SK-N-SH treated with all-trans-retinoic acid at 6 μM for 48 hours (cell line): Measurements from ENCODE around the gene PEAR1.

Experiments
- ATAC-seq: fragments of 200-7000 bp; cut with Tn5 transposase; 3 replicates; pipeline ENCODE4 v1.9.1; 2020; ENCODE audit warnings: mild to moderate bottlenecking, moderate library complexity
- ARNTL ChIP-seq: fragments of 450-650 bp; formaldehyde crosslinking; IDR thresholded peaks from 2 replicates; pipeline ENCODE4 v1.5.0; 2020; ENCODE audit warnings: low read depth, mild to moderate bottlenecking, moderate library complexity, borderline replicate concordance
- BACH2 ChIP-seq: fragments of 250-450 bp; sonication (Bioruptor Pico); IDR thresholded peaks from 2 replicates; pipeline ENCODE4 v1.9.0; 2021; ENCODE audit warnings: mild to moderate bottlenecking, borderline replicate concordance
- CSDC2 ChIP-seq: fragments of 250-450 bp; sonication (Bioruptor Pico); IDR thresholded peaks from 2 replicates; pipeline ENCODE4 v1.5.0; 2020; ENCODE audit warnings: mild to moderate bottlenecking, moderate library complexity
- CSRNP3 ChIP-seq: fragments of 250-450 bp; sonication (Bioruptor Pico); IDR thresholded peaks from 2 replicates; pipeline ENCODE4 v1.5.1; 2021; ENCODE audit warnings: mild to moderate bottlenecking, moderate library complexity
- ESRRG ChIP-seq: fragments of 250-450 bp; sonication (Bioruptor Pico); IDR thresholded peaks from 2 replicates; pipeline ENCODE4 v1.6.1; 2021; ENCODE audit warnings: mild to moderate bottlenecking
- GLIS3 ChIP-seq: fragments of 250-450 bp; sonication (Bioruptor Pico); IDR thresholded peaks from 2 replicates; pipeline ENCODE4 v1.5.0; 2020; ENCODE audit warnings: mild to moderate bottlenecking, moderate library complexity
- ISL1 ChIP-seq: fragments of 250-450 bp; sonication (Bioruptor Pico); IDR thresholded peaks from 2 replicates; pipeline ENCODE4 v2.1.2; 2022; ENCODE audit warnings: mild to moderate bottlenecking, moderate library complexity
- OSR1 ChIP-seq: fragments of 250-450 bp; sonication (Bioruptor Pico); IDR thresholded peaks from 2 replicates; pipeline ENCODE4 v1.8.0; 2022; ENCODE audit warnings: moderate library complexity, mild to moderate bottlenecking, inconsistent platforms
- PATZ1 ChIP-seq: fragments of 250-450 bp; sonication (Bioruptor Pico); IDR thresholded peaks from 2 replicates; pipeline ENCODE4 v1.8.0; 2020; ENCODE audit warnings: mild to moderate bottlenecking, moderate library complexity, borderline replicate concordance
- PPARA ChIP-seq: fragments of 250-450 bp; sonication (Bioruptor Pico); IDR thresholded peaks from 2 replicates; pipeline ENCODE4 v1.5.0; 2020; ENCODE audit warnings: mild to moderate bottlenecking, borderline replicate concordance
- RARB ChIP-seq: fragments of 250-450 bp; sonication (Bioruptor Pico); IDR thresholded peaks from 2 replicates; pipeline ENCODE4 v1.8.0; 2021; ENCODE audit warnings: mild to moderate bottlenecking, moderate library complexity
- SNAI2 ChIP-seq: fragments of 250-450 bp; sonication (Bioruptor Pico); IDR thresholded peaks from 2 replicates; pipeline ENCODE4 v1.5.0; 2020; ENCODE audit warnings: mild to moderate bottlenecking, moderate library complexity
- TCF4 ChIP-seq: fragments of 250-450 bp; sonication (Bioruptor Pico); IDR thresholded peaks from 2 replicates; pipeline ENCODE4 v1.8.0; 2021; ENCODE audit warnings: mild to moderate bottlenecking, moderate library complexity, borderline replicate concordance
- TOX ChIP-seq: fragments of 250-450 bp; sonication (Bioruptor Pico); IDR thresholded peaks from 2 replicates; pipeline ENCODE4 v1.8.0; 2021; ENCODE audit warnings: mild to moderate bottlenecking, moderate library complexity, borderline replicate concordance
- TSHZ2 ChIP-seq: fragments of 250-450 bp; sonication (Bioruptor Pico); IDR thresholded peaks from 2 replicates; pipeline ENCODE4 v1.5.0; 2020; ENCODE audit warnings: mild to moderate bottlenecking, moderate library complexity
- ZC3H10 ChIP-seq: fragments of 250-450 bp; sonication (Bioruptor Pico); IDR thresholded peaks from 2 replicates; pipeline ENCODE4 v1.5.1; 2021; ENCODE audit warnings: mild to moderate bottlenecking, moderate library complexity
- ZFP3 ChIP-seq: fragments of 250-450 bp; sonication (Bioruptor Pico); IDR thresholded peaks from 2 replicates; pipeline ENCODE4 v1.5.0; 2020; ENCODE audit warnings: mild to moderate bottlenecking, moderate library complexity
- ZFP30 ChIP-seq: fragments of 450-650 bp; formaldehyde crosslinking; IDR thresholded peaks from 2 replicates; pipeline ENCODE4 v1.5.0; 2022; ENCODE audit warnings: mild to moderate bottlenecking, moderate library complexity
- ZNF565 ChIP-seq: fragments of 450-650 bp; formaldehyde crosslinking; conservative IDR thresholded peaks from 2 replicates; pipeline ENCODE4 v1.5.0; 2020; ENCODE audit warnings: low read depth, mild to moderate bottlenecking, moderate library complexity
- ZNF8 ChIP-seq: fragments of 450-650 bp; formaldehyde crosslinking; IDR thresholded peaks from 2 replicates; pipeline ENCODE4 v1.5.0; 2020; ENCODE audit warnings: mild to moderate bottlenecking, moderate library complexity
- TF ChIP-seq, protein P1 (sequence below): fragments of 250-450 bp; sonication (Bioruptor Pico); IDR thresholded peaks from 2 replicates; pipeline ENCODE4 v1.5.1; 2020; ENCODE audit warnings: low read depth, mild to moderate bottlenecking, moderate library complexity
- TF ChIP-seq, protein P2 (sequence below): fragments of 250-450 bp; sonication (Bioruptor Pico); IDR thresholded peaks from 2 replicates; pipeline ENCODE4 v1.8.0; 2021; ENCODE audit warnings: low read depth, mild to moderate bottlenecking, moderate library complexity, borderline replicate concordance

Gene PEAR1

GRCh38 chr1:156892190-156893047 is 1.1 kb upstream of the PEAR1 start:
- no peak for TF ChIP-seq OSR1
- TF ChIP-seq GLIS3 (CRISPR knock-in tag): no peak
- TF ChIP-seq BACH2: no peak
- TF ChIP-seq ZFP30 (CRISPR knock-in tag): no peak
- TF ChIP-seq PPARA (CRISPR knock-in tag): no peak
- TF ChIP-seq TSHZ2 (CRISPR knock-in tag): no peak
- TF ChIP-seq CSRNP3 (CRISPR knock-in tag): no peak
- no peak for TF ChIP-seq CSDC2
- no peak for TF ChIP-seq TCF4 (CRISPR knock-in tag)
- no peak for TF ChIP-seq ARNTL (CRISPR knock-in tag)
- no peak for TF ChIP-seq RARB (CRISPR knock-in tag)
- no peak for TF ChIP-seq ZFP3 (CRISPR knock-in tag)
- TF ChIP-seq ZNF565 (CRISPR knock-in tag): no peak
- no peak for TF ChIP-seq PATZ1
- TF ChIP-seq SNAI2 (CRISPR knock-in tag): no peak
- no peak for TF ChIP-seq ESRRG (CRISPR knock-in tag)
- peak; percentile 79 for ATAC-seq

DNA sequence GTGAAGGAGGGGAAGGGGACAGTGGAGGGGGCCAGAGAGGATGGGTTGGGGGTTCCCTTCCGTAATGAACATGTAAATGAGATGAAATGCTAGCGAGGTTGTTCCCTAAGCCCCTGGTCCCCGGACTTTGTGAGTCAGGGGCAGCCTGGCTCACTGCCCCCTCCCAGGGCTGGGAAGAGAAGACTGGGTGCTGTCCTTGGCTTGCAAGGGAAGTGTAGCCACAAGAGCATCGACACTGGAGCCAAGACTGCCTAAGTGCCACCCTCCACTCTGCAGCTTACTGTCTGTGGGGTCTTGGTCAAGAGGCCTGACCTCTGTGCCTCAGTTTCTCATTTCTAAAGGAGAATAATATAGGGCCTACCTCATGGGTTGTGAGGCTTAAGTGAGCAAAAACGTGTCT is 483 bp downstream of the PEAR1 start:
- TF ChIP-seq OSR1: no peak
- TF ChIP-seq ZNF565 (CRISPR knock-in tag): no peak
- no peak for TF ChIP-seq ESRRG (CRISPR knock-in tag)
- TF ChIP-seq TOX (CRISPR knock-in tag): no peak
- no peak for TF ChIP-seq ZFP3 (CRISPR knock-in tag)
- no peak for ATAC-seq

DNA sequence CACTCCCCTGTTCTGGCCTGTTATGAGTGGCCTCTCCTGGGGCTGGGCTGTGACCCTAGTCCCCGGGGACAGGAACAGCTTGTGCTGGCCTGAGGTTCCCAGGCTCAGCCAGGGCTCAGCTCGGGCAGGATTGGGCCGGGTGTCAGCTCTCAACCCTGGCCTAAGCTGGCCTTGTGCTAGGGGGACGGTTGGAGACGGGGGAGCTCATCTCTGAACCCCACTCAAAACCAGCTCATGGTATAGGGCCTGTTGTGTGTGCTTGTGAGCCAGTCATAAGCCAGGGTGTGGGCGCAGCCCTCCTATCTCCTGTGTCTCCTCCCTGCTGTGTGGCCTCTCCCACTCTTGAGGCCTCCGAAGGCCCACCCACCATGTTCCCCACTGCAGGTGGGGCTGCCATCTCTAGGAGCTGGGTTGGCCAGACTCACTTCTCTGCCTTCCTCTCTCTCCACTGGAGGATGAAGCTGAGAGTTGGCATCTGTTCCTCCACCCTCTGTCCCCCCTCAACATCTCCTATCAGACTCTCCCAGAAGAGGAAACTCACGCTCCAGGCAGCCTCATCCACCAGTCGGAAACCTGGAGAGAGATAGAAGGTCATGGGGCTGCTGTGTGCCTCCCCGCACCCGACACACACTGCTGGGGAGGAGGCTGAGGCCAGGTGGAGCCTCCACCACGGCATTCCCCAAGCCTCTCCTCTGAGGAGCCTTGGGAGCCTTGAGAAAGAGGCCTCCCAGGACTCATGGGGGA is 1.4 kb downstream of the PEAR1 start:
- TF ChIP-seq, protein P1, sequence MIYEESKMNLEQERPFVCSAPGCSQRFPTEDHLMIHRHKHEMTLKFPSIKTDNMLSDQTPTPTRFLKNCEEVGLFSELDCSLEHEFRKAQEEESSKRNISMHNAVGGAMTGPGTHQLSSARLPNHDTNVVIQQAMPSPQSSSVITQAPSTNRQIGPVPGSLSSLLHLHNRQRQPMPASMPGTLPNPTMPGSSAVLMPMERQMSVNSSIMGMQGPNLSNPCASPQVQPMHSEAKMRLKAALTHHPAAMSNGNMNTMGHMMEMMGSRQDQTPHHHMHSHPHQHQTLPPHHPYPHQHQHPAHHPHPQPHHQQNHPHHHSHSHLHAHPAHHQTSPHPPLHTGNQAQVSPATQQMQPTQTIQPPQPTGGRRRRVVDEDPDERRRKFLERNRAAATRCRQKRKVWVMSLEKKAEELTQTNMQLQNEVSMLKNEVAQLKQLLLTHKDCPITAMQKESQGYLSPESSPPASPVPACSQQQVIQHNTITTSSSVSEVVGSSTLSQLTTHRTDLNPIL: no peak
- TF ChIP-seq ZC3H10 (CRISPR knock-in tag): no peak
- no peak for TF ChIP-seq CSRNP3 (CRISPR knock-in tag)
- TF ChIP-seq, protein P2, sequence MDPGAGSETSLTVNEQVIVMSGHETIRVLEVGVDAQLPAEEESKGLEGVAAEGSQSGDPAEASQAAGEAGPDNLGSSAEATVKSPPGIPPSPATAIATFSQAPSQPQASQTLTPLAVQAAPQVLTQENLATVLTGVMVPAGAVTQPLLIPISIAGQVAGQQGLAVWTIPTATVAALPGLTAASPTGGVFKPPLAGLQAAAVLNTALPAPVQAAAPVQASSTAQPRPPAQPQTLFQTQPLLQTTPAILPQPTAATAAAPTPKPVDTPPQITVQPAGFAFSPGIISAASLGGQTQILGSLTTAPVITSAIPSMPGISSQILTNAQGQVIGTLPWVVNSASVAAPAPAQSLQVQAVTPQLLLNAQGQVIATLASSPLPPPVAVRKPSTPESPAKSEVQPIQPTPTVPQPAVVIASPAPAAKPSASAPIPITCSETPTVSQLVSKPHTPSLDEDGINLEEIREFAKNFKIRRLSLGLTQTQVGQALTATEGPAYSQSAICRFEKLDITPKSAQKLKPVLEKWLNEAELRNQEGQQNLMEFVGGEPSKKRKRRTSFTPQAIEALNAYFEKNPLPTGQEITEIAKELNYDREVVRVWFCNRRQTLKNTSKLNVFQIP (CRISPR knock-in tag): no peak
- no peak for TF ChIP-seq ZNF8 (CRISPR knock-in tag)
- no peak for TF ChIP-seq GLIS3 (CRISPR knock-in tag)
- TF ChIP-seq ESRRG (CRISPR knock-in tag): no peak
- TF ChIP-seq PPARA (CRISPR knock-in tag): no peak
- no peak for TF ChIP-seq ARNTL (CRISPR knock-in tag)
- TF ChIP-seq OSR1: no peak
- no peak for TF ChIP-seq TOX (CRISPR knock-in tag)
- TF ChIP-seq CSDC2: no peak
- no peak for TF ChIP-seq ZFP3 (CRISPR knock-in tag)
- TF ChIP-seq BACH2: no peak
- no peak for TF ChIP-seq PATZ1
- TF ChIP-seq TCF4 (CRISPR knock-in tag): no peak
- TF ChIP-seq ISL1 (CRISPR knock-in tag): no peak
- no peak for TF ChIP-seq ZFP30 (CRISPR knock-in tag)
- TF ChIP-seq RARB (CRISPR knock-in tag): no peak
- no peak for ATAC-seq
